PFSK-1 (cell line): ENCODE results near the gene ADCY2.

ENCODE experiments used
- FOXP2 ChIP-seq: optimal IDR thresholded peaks from 2 replicates; pipeline ENCODE3; 2011; ENCODE audit warnings: borderline replicate concordance, control low read depth, inconsistent platforms; ENCODE audit not compliant: insufficient read depth; ENCODE audit errors: extremely low read length, extremely low read depth
- POLR2AphosphoS5 ChIP-seq: IDR thresholded peaks from 2 replicates; pipeline ENCODE4 v1.6.1; 2012; ENCODE audit warnings: low read depth, mild to moderate bottlenecking, control low read depth, low read length, moderate library complexity
- SIN3A ChIP-seq: IDR thresholded peaks from 2 replicates; pipeline ENCODE4 v1.6.1; 2012; ENCODE audit warnings: mild to moderate bottlenecking, low read length, moderate library complexity, borderline replicate concordance; ENCODE audit not compliant: insufficient read depth
- TAF1 ChIP-seq: IDR thresholded peaks from 2 replicates; pipeline ENCODE4 v1.6.1; 2012; ENCODE audit warnings: low read length, control low read depth, borderline replicate concordance; ENCODE audit not compliant: insufficient read depth
- TF ChIP-seq, protein P1 (sequence below), 2 experiments: IDR thresholded peaks; 2 replicates each; pipeline versions ENCODE4 v1.6.1 to v1.8.0; 2011 to 2012; ENCODE audit warnings: low read depth in 2 of 2, low read length in 2 of 2, control low read depth in 1 of 2, inconsistent platforms in 1 of 2, mild to moderate bottlenecking in 1 of 2, moderate library complexity in 1 of 2; ENCODE audit not compliant: insufficient read depth in 1 of 2

DNA sequence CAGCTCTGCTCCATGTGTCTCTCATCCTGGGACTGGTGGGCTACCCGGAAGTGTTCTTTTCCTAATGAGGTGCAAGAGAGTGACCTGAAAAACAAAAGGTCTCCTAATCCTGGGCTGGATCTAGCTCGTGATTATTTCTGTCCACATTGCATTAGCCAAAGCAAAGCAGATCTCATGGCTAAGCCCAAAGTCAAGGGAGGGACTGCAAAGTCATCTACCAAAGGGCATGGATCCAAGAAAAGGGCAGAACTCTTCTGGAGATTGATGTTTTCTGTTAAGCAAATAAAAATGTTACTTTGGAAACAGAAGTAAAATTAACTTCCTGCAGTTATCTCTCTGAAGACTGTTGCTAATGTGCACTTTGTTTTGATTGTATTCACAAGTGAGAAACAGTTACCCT lies 229.8 kb downstream of the ADCY2 start:
- no peak for TF ChIP-seq SIN3A
- TF ChIP-seq TAF1: no peak
- TF ChIP-seq, protein P1, sequence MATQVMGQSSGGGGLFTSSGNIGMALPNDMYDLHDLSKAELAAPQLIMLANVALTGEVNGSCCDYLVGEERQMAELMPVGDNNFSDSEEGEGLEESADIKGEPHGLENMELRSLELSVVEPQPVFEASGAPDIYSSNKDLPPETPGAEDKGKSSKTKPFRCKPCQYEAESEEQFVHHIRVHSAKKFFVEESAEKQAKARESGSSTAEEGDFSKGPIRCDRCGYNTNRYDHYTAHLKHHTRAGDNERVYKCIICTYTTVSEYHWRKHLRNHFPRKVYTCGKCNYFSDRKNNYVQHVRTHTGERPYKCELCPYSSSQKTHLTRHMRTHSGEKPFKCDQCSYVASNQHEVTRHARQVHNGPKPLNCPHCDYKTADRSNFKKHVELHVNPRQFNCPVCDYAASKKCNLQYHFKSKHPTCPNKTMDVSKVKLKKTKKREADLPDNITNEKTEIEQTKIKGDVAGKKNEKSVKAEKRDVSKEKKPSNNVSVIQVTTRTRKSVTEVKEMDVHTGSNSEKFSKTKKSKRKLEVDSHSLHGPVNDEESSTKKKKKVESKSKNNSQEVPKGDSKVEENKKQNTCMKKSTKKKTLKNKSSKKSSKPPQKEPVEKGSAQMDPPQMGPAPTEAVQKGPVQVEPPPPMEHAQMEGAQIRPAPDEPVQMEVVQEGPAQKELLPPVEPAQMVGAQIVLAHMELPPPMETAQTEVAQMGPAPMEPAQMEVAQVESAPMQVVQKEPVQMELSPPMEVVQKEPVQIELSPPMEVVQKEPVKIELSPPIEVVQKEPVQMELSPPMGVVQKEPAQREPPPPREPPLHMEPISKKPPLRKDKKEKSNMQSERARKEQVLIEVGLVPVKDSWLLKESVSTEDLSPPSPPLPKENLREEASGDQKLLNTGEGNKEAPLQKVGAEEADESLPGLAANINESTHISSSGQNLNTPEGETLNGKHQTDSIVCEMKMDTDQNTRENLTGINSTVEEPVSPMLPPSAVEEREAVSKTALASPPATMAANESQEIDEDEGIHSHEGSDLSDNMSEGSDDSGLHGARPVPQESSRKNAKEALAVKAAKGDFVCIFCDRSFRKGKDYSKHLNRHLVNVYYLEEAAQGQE (IDR thresholded peaks at IDR 0.05; ENCODE audit: insufficient read depth in 1 of 2, low read depth in 2 of 2, low read length in 2 of 2): no peak
- no peak for TF ChIP-seq POLR2AphosphoS5
- no peak for TF ChIP-seq FOXP2
